HG03095 (cell line): Measurements from ENCODE around the gene NPC1.
"Not testable (repeated sequence)": the region's sequence is repeated elsewhere in the genome, so short reads cannot be mapped to it uniquely, and the experiment has no call there.

Experiments used
- ATAC-seq: cut with Tn5 transposase; IDR thresholded peaks from one replicate; pipeline ENCODE4 v1.9.1; 2021; ENCODE audit warnings: moderate library complexity; ENCODE audit not compliant: unreplicated experiment

Gene NPC1

DNA sequence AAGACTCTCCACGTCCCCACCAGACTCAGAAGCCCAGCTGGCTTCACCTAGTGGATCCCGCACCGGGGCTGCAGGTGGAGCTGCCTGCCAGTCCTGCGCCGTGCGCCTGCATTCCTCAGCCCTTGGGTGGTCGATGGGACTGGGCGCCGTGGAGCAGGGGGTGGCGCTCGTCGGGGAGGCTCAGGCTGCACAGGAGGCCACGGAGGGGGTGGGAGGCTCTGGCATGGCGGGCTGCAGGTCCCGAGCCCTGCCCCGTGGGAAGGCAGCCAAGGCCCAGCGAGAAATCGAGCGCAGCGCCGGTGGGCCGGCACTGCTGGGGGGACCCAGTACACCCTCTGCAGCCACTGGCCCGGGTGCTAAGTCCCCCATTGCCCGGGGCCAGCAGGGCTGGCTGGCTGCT is 8.8 kb downstream of the NPC1 start:
- not testable (repeated sequence) for ATAC-seq

DNA sequence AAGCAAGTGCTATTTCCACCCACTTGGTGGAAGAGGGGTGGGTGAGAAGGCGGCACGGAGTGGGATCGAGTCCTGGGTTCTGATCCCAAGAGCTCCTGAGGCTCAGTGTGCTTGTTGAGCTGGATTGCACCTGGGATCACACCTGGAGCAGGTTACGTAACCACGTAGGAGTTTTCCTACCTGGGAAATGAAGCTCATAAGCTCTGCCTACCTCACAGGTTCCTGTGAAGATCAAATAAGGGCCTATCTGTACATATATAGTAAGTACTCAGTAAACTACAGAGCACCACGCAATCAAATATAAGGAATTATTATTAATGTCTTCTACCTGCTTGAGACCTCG is 11.0 kb downstream of the NPC1 start:
- ATAC-seq: no peak

DNA sequence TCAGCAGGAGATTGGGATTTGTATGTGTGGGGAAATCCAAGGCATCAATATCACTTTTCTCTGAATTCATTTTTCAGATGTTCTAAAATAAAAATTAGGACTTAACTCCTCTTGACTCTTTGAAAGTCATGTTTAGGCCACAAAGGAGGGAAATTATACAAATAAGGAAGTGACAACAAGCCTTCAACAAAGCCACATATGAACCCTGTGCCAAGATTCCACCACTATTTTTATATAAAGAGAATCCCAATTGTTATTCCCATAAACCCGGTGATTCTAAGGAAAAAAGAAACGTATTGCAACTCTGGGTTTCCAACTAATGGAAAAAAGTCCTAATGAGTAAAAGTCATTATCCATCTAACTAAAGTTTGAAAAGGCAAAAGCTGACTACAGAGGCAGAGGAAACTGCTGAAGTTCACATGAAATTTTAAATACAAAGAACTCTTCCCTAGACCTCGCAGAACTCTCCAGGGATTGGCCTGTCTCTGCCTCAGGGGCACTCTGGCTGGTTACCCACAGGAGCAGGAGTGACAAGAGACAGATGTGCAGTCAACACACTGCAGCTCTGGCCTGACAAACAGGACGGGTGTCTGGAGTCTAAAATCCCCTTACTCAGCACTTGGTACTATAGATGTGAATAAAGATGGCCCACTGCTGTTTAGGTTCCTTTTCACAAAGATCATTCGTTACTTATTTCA is 11.5 kb downstream of the NPC1 start:
- ATAC-seq: no peak

DNA sequence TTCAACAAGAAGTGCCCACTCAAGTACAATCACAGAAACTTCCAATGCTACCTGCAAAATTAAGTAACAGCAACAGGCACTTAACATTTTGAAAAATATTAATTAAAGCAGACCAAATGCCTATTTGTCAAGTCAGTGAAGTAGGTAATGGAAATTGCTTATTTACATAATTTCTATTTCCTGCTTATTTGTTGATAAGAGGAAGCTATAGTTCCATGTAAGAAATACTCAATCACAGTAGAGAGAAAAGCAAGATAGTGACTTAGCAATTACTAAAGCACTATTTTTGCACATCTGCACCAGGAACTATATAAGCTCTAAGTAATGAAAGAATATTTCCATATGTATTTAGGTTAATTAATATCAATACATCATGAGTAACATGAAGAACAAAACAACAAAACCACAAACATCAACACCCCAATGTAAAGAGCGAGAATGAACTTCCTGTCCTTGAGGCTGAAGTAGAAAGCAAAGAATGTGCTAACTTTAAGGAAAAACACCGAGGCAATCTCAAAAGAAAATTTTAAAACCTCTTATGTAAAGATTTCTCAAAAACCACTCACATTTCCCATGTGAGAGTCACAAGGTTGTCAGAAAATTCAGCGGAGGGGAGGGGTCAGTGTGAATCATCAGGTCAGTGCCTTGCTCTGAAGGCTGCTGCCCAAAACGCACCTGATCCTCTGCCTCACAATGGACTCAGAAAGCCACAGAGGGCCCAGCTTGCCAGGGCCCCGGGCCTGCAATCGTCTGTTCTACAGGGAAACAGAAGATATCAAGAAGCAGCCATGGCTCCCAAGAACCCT is 12.5 kb downstream of the NPC1 start:
- no peak for ATAC-seq

DNA sequence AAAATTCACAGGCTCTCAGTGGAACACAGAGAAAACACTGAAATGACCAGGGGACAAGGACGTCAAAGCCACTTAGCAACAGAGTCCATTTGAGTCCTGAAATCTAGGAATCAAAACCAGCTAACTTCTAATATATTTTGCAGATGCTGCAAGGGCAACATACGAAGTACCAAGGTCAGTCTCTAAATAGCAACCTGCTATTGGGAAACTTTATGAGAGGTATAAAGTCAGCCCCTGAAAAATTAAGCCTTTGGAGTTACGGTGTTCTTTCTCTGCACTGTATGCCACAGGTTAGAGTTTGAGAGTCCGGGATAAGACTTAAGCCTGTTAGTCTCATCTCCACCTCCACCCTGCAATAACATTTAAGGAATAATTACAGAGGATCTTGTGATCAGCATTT is 13.3 kb downstream of the NPC1 start:
- ATAC-seq: no peak

DNA sequence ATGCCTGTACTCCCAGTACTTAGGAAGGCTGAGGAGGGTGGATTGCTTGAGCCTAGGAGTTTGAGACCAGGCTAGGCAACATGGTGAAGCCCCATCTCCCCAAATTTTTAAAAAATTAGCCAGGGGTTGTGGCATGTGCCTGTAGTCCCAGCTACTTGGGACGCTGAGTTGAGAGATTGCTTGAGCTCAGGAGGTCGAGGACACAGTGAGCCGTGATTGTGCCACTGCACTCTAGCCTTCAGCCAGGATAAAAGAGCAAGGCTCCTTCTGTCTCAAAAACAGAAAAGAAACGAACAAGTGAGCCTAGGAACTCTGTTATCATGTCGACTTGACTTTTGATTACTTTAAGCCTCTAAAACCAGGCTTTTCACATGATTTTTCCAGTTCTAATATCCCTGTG is 13.7 kb downstream of the NPC1 start:
- no peak for ATAC-seq

DNA sequence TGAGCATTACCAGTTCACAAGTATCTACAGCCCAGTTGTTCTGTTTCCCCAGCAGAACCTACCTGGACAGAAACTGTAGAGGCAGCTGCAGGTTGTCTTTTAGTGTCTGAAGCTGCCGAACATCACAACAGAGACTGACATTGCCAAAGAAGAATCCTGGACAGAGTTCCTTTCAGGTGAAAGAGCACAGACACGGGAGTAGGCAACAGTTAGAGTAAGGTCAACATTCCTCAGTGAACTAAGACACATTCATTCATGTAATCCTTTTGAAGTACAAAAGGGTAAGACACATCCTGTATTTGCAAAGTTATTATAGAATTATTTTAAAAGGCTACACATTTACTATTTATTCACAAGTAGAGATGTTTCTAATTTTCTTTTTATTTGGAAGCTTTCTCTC is 14.3 kb downstream of the NPC1 start:
- no peak for ATAC-seq

DNA sequence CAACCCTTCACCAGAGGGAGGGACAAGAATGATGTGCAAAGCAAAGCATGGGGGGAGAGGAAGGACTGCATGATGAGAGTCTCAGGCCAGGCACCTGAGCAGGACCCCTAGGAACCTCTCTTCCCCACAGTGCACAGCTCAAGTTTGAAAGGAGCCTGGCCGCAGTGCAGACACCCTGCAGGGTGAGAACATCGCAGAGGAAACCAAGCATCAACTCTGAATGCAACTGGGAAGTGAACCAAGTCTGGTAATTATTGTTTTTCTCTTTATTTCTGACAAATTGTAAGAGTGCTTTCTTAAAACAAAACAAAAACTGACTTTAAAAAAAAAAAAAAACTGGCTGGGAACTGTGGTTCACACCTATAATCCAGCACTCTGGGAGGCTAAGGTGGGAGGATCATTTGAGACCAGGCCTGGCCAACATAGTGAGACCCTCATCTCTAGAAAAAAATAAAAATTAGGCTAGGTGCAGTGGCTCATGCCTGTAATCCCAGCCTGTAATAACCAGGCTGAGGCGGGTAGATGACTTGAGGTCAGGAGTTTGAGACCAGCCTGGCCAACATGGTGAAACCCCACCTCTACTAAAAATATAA is 15.3 kb downstream of the NPC1 start:
- no peak for ATAC-seq

DNA sequence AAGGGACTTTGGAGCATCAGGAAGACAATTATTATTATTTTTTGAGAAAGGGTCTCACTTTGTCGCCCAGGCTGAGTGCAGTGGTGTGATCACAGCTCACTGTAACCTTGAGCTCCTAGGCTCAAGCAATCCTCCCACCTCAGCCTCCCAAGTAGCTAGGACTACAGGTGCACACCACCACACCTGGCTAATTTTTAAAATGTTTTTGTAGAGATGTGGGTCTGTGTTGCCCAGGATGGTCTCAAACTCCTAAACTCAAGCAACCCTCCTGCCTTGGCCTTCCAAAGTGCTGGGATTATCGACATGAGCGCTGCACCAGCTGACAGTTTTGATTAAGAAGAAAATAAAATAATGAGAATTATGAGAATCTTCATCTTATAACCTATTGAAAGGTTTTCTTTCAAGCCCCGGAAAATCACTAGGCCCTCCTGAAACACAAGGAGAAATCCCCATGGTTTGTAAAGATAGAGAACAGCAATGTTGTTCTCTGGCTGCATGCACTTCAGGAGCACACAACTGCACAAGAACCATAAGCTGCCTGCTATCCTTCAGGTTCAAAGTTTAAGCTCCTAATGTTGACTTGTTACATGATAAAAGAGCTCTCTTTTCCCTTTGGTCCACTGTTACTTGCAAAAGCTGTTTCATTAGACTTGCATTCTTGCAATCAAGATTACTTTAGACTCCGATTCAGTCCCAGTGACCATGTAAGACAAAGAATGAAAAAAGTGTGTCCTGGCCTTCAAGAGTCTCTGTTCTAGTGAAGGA is 16.8 kb downstream of the NPC1 start:
- no peak for ATAC-seq

DNA sequence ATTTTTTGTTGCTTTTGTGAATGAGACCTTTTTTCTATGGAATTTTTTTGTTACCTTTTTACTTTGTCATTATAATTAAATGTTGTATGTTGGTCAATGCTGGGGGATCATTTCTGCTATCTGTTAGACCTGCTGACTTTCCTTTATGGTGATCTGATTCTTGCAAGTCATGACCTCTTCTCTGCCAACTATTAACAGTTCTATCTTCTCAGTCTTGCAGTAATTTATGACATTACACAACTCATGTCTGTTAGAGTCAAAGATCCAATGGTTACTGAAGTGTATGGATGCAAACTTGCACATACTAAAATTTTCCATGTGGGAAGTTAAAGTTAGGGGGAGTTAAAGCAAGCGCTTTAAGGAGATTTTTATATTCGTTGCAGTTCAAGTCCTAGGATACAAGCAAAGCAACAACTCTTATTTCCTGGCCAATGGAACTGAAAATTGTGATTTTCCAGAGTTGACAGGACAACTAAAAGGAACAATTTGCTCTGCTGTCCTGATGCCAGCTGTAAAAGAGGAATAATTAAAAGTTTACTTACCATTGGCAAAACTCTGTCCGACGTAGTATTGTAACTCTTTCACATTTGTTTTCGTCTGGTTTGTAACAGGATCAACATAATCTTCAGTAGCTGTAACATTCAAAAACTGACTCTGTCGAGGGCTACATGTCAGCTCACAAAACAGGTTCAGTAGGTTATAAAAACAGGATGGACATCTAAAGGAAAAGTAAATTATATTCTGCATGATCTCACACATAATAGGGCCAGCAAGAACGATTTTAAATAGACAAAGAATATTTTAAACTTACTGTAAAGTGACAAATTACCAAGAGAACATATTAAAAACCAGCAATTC is 17.8 kb downstream of the NPC1 start:
- no peak for ATAC-seq

DNA sequence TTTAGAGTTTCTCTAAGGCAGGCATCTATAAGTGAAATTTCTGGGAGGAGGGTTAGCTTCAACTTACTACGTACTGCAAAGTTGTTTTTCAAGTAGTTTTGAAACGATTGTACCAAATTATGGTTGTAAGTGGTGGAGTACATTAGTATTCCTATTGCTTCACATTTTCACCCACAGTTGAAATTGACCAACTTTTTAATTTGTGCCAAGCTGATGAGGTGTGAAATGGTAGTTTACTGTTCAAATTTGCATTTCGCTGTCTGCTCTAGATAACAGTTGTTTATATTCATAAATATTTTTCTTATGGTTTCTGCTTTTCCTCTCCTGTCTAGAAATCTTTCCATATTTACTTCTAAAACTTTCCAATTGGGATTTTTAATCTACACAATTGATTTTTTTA is 18.6 kb downstream of the NPC1 start:
- no peak for ATAC-seq

DNA sequence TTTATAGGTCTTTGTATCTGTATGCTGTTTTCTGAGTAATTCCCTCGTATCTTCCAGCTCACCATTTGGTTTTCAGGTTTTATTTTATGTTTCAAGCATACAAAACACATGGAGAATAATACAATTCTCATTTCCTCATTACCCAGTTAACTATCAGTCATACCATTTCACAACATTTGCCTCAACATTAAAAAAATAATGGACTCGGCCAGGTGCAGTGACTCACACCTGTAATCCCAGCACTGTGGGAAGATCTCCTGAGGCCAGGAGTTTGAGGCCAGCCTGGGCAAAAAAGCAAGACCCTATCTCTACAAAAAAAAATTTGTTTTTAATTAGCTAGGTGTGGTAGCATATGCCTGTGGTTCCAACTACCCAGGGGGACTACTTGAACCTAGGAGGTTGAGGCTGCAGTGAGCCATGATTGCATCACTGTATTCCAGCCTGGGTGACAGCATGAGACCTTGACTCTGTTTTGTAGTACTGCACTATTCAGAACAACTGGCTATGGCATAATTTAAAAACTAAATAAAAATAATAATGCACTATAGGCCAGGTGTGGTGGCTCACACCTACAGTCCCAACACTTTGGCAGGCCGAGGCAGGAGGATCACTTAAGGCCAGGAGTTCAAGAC is 20.3 kb downstream of the NPC1 start:
- no peak for ATAC-seq

DNA sequence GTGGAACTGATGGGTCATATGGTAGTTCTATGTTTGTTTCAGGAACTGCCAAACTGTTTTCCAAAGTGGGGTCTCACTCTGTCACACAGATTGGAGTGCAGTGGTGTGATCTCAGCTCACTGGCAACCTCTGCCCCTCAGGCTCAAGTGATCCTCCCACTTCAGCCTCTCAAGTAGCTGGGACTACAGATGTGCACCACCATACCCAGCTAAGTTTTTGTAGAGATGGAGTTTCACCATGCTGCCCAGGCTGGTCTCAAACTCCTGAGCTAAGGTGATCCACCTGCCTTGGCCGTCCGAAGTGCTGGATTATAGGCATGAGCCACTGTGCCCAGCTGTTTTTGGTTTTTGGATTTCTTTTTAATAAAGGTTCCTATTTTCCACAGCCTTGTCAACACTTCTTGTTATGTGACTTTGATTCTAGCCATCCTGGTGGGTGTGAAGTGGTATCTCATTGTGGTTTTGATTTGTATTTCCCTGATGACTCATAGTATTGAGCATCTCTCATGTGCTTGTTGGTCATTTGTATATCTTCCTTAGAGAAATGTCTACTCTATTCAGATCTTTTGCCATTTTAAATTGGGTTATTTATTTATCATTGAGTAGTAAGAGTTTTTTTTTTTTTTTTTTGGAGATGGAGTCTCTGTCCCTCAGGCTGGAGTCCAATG is 22.8 kb downstream of the NPC1 start:
- ATAC-seq: no peak

DNA sequence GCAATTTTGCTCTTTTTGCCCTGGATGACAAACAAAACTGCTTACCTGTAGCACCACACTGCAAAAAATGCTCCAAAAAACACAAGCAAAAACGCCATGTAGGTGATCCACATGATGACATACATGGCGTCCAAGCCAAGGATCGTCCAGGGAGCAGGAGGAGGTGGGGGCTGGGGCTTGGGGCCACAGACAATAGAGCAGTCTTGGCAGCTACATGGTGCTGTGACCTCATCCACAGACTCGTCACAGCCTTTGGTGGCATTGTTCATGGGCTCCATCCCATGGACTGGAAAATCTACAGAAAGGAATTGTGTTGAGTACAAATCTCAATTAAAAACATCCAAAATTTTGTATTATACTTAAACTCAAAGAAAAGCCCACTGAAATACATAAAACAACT is 26.1 kb downstream of the NPC1 start:
- no peak for ATAC-seq

DNA sequence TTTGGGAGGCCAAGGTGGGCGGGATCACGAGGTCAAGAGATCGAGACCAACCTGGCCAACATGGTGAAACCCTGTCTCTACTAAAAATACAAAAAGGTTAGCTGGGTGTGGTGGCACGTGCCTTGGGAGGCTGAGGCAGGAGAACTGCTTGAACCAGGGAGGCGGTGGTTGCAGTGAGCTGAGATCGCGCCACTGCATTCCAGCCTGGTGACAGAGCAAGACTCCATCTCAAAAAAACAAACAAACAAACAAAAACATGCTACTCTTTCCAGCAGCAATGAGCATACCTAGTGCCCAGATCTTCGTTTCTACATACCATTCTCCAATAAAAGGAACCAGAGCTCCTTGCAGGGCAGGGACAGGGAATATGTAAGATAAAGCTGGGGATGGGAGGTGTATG is 28.8 kb downstream of the NPC1 start:
- not testable (repeated sequence) for ATAC-seq

DNA sequence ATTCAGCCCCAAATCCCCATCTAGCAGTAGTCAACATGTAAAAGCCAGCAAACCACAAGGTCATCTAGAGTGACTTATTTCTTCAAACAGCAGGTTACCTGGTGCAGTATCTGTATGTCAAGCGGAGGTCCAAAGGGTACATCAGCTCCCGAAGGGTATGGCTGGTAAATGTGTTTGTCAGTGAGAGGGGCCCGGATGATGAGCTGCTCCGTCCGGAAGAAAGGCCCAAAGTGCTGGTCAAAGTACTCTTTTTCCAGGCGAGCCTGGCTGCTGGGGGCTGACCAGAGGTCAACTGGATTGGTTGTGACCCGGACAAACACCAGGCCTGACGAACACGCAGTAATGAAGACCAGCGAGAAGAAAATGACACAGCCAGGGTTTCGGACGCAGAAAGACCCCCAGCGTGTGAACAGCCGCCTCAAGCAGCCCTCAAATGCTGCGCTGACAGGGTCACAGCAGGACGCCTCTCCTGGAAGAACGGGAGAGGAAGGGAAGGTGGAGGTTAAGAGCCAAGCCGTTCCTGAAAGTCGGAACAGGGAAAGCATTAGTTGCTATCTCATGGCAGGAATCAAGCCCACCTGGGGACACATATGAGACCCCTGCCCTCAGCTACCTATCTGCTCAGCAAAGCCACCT is 30.0 kb downstream of the NPC1 start:
- no peak for ATAC-seq

DNA sequence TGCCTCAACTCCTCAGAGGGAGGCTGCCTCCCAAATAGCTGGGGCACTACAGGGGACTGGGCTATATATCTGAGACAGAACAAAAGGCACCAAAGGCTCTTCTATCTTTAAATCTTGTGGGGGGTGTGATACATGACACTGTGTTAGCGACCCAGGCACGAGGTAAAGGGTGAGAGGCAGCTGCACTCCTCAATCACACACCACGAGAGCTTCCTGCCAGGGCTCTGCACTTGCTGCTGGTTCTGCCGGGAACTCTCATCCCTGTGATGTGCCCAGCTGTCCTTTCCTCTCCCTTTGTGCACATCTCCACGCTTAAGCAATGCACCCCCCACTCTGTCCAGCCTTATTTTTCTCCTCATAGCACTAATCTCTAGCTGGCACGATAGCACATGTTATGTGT is 32.4 kb downstream of the NPC1 start:
- no peak for ATAC-seq

DNA sequence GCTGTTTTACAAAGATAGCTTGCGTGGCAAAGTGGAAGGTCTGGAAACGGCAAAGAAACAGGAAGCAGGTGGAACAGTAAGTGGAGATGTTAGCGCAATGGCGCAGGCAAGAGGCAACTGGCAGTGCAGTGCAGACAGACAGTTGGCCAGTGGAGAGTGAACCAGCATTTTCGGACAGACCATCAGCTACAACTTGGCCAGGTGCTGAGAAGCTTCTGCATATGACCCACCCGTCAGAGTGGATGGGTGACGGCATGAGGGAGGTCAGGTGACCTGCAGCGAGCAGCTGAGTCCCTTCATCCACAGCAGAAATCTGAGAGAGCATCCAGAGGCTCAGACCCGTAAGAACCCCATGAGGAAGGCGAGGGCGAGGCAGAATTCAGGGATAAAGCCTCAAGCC is 33.8 kb downstream of the NPC1 start:
- ATAC-seq: no peak

DNA sequence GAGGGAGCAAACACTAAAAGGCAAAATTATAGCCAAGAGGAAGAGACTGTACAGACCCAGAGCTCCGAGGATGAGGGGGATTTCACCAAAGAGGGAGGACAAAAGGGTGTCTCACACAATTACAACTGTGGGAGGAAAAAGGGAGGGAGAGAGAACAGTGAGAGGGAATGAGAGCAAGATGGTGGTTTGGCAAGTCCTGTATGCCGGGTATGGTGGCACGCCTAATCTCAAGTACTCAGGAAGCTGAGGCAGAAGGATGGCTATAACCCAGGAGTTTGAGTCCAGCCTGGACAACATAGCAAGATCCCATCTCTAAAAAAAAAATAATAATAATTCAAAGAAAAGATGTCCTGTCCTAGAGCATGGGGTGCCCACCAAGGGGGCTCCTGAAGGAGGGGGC is 34.3 kb downstream of the NPC1 start:
- no peak for ATAC-seq
